ENCODE data around the gene STIMATE. TPM values are rescaled to one million over a fixed set of nuclear protein-coding genes. Genes with fewer than 3 reads are reported as not detected.

The STIMATE gene
- total RNA-seq, 4 donors from 2014 or later = 20.6 to 64.6 (median 27.8) TPM

DNA sequence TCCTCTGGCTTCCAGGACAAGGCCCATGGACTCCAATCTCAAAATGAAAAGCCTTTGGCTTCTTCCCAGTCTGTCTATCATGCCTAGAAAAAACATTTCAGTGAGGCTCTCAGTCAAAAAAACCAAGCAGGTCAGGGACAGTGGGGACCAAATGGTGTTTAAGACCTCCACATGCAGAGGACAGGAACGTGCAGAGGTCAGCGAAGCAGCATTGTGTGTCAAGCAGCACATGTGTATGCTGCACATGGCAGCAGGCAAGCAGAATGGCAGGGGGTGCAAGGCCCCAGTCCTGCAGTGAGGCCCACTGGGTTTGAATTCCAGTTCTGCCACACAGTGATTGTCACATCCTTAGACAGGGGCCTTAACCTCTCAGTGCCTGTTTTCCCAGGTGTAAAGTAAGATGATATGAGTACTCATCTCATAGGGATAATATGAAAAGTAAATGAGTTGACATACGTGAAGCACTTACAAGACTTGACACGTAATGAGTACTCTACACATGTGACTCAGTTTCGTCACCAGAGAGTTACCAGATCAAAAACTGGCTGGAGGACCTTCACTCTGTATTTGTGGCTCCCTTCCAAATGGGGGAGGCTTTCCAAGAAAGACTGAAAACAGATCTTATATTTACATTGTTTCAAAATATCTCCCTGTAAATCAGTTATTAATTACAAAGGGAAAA lies 11.2 kb downstream of the STIMATE start:
- DNase-seq (no peak), ATAC-seq (no peak)
- intact Hi-C loops (cut with DNase I; ENCODE audit: low total_unique reads) = no loop called here
- H3K4me1 ChIP-seq = peaks cover 5 to 20% of the 10 kb centered on the region in 2 donors
- H3K36me3 ChIP-seq = peaks cover 0 to 5% of the 10 kb centered on the region in 2 donors
- H3K4me3 ChIP-seq = no peak overlapping the region
- H3K27me3 ChIP-seq = no peaks in the 10 kb centered on the region
- peak overlapping the region in 1 of 4 donors; percentile 13 for H3K27ac ChIP-seq
- TF ChIP-seq, protein P1, sequence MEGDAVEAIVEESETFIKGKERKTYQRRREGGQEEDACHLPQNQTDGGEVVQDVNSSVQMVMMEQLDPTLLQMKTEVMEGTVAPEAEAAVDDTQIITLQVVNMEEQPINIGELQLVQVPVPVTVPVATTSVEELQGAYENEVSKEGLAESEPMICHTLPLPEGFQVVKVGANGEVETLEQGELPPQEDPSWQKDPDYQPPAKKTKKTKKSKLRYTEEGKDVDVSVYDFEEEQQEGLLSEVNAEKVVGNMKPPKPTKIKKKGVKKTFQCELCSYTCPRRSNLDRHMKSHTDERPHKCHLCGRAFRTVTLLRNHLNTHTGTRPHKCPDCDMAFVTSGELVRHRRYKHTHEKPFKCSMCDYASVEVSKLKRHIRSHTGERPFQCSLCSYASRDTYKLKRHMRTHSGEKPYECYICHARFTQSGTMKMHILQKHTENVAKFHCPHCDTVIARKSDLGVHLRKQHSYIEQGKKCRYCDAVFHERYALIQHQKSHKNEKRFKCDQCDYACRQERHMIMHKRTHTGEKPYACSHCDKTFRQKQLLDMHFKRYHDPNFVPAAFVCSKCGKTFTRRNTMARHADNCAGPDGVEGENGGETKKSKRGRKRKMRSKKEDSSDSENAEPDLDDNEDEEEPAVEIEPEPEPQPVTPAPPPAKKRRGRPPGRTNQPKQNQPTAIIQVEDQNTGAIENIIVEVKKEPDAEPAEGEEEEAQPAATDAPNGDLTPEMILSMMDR (IDR thresholded peaks at IDR 0.05 in 4 of 5, conservative IDR thresholded peaks at IDR 0.05 in 1 of 5) = no peak
- no peak for TF ChIP-seq POLR2A (IDR thresholded peaks at IDR 0.05)
- no peaks in the 10 kb centered on the region for H3K9me3 ChIP-seq
- in situ Hi-C loops (cut with MboI; ENCODE audit: low sequenced_read_pairs in 4 of 4) = no loop called here

DNA sequence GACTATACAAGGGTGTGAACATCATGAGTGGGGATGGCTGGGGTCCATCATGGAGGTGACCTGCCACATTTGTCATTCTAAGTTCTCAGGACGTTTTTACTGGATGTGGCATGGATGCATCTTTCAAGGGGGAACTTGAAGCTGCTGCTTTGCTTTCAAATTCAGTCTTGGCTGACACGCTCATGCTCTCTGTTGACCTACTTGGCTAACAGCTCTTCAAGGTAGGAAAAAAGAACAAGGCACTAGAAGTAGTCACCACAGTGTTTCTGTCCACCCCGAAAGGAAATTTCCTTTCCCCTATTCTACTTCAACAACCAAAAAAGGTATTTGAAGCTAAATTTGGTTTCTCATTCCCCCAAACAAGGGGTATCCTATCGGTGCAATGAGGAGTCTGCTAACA lies 15.0 kb downstream of the STIMATE start:
- ATAC-seq (no peak), DNase-seq (no peak)
- in situ Hi-C loops (cut with MboI; ENCODE audit: low sequenced_read_pairs in 4 of 4) (no loop called here), intact Hi-C loops (cut with DNase I; ENCODE audit: low total_unique reads) (no loop called here)
- no peak overlapping the region for H3K27ac ChIP-seq
- H3K36me3 ChIP-seq = peaks cover 0 to 5% of the 10 kb centered on the region in 2 donors
- no peaks in the 10 kb centered on the region for H3K27me3 ChIP-seq
- TF ChIP-seq POLR2A (IDR thresholded peaks at IDR 0.05) = no peak
- TF ChIP-seq, protein P1 (IDR thresholded peaks at IDR 0.05 in 4 of 5, conservative IDR thresholded peaks at IDR 0.05 in 1 of 5) = no peak
- H3K4me1 ChIP-seq = peaks cover 4 to 21% of the 10 kb centered on the region in 2 donors
- H3K4me3 ChIP-seq = no peak overlapping the region
- H3K9me3 ChIP-seq = no peaks in the 10 kb centered on the region

DNA sequence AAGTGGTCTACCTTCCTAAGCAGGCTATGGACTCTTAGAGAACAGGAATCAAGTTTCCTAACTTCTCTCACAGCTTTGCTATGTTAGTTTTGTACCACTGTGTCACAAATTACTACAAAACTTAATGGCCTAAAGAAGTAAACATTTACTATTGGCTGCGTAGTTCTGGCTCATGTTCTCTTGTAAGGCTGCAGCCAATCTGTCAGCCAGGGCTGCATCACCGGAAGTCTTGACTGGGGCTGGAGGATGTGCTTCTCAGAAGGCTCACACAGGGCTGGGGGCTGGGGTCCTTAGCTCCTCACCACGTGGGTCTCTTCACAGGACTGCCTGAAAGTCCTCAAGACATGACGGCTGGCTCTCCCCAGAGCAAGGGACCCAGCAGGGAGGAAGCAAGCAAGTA lies 15.5 kb downstream of the STIMATE start:
- intact Hi-C loops (cut with DNase I; ENCODE audit: low total_unique reads) = no loop called here
- Histone ChIP-seq H3K27me3 (no peaks in the 10 kb centered on the region), H3K4me1 (peaks cover 4 to 21% of the 10 kb centered on the region in 2 donors), H3K36me3 (peaks cover 0 to 5% of the 10 kb centered on the region in 2 donors), H3K9me3 (no peaks in the 10 kb centered on the region), H3K27ac (no peak overlapping the region), H3K4me3 (no peak overlapping the region)
- TF ChIP-seq, protein P1 (IDR thresholded peaks at IDR 0.05 in 4 of 5, conservative IDR thresholded peaks at IDR 0.05 in 1 of 5) = no peak
- TF ChIP-seq POLR2A (IDR thresholded peaks at IDR 0.05) = no peak
- in situ Hi-C loops (cut with MboI; ENCODE audit: low sequenced_read_pairs in 4 of 4) = no loop called here
- no peak for DNase-seq
- ATAC-seq = no peak

DNA sequence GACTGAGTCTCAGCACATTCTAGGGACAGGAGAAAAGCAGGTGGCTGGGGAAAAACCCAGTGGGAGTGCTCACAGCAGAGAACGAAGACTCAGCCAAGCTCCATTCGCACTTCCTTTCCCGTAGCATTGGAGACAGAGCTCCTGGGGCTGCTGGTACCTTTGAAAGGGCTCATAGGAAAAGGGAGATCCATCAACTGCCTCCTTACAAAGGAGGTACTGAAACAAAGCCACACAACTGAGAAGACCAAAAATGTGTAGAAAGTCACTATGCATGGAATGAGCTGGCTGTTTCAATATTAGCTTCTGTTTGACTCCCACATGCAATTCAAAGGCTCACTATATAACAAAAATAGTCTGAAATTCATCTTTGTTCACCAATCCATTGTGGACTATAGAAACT lies 16.9 kb downstream of the STIMATE start:
- Histone ChIP-seq H3K27me3 (no peaks in the 10 kb centered on the region), H3K36me3 (peaks cover 0 to 4% of the 10 kb centered on the region in 2 donors), H3K27ac (no peak overlapping the region), H3K9me3 (no peaks in the 10 kb centered on the region), H3K4me3 (no peak overlapping the region), H3K4me1 (peaks cover 4 to 10% of the 10 kb centered on the region in 2 donors)
- no peak for ATAC-seq
- in situ Hi-C loops (cut with MboI; ENCODE audit: low sequenced_read_pairs in 4 of 4) (no loop called here), intact Hi-C loops (cut with DNase I; ENCODE audit: low total_unique reads) (no loop called here)
- TF ChIP-seq, protein P1 (IDR thresholded peaks at IDR 0.05 in 4 of 5, conservative IDR thresholded peaks at IDR 0.05 in 1 of 5) = no peak
- no peak for TF ChIP-seq POLR2A (IDR thresholded peaks at IDR 0.05)
- no peak for DNase-seq

Measured in gastrocnemius medialis (tissue), 4 donors.